Endothelial cell of umbilical vein (primary cell): Measurements from ENCODE around the gene ABLIM2. TPM values are rescaled to one million over a fixed set of nuclear protein-coding genes. Genes with fewer than 3 reads are reported as not detected.

ENCODE experiments used
- BruUV-seq: library from RNA; stranded (reverse); fragments of 400-500 nt; replicated peaks from 2 replicates; lab custom pipeline; 2021; lab: Mats Ljungman, UMichigan
- CTCF ChIA-PET: fragments of 300-600, 350-600 bp; sonication (Branson Sonifier 250); formaldehyde crosslinking; loops from one replicate; lab custom pipeline; 2021; ENCODE audit warnings: antibody characterized with exemption, inconsistent platforms; lab: Charles Lee
- POLR2A ChIA-PET: fragments of 300-600, 350-600 bp; sonication (Branson Sonifier 250); formaldehyde crosslinking; loops from one replicate; lab custom pipeline; 2021; ENCODE audit warnings: antibody characterized with exemption, inconsistent platforms; lab: Charles Lee
- DNase-seq: peaks from one replicate; pipeline ENCODE4 v3.0.0-alpha.2; 2011; ENCODE audit warnings: low read depth, low spot score
- FAIRE-seq: peaks from 2 replicates; lab custom pipeline; 2011; peaks lifted over from hg19 to GRCh38; lab: Jason Lieb, UNC
- H2AFZ ChIP-seq: 2 replicates; pipeline ENCODE4 v1.6.0; 2012; ENCODE audit warnings: low read depth, low read length, control low read depth, inconsistent platforms
- H3K27ac ChIP-seq: 2 replicates; pipeline ENCODE4 v1.5.1; 2011; ENCODE audit warnings: low read depth, mild to moderate bottlenecking, control low read depth, low read length, moderate library complexity; ENCODE audit not compliant: insufficient read depth
- H3K27me3 ChIP-seq, 2 experiments: 2 replicates each; pipeline versions ENCODE4 v1.6.0 to v1.6.1; 2011; ENCODE audit warnings: low read length in 2 of 2, mixed read lengths in 1 of 2; ENCODE audit not compliant: control insufficient read depth in 2 of 2, insufficient read depth in 2 of 2
- H3K36me3 ChIP-seq, 2 experiments: 2 replicates in 1 of 2; 3 replicates in 1 of 2; pipeline ENCODE4 v1.5.1; 2011; ENCODE audit warnings: low read length in 2 of 2, mild to moderate bottlenecking in 1 of 2, moderate library complexity in 1 of 2; ENCODE audit not compliant: control insufficient read depth in 2 of 2, insufficient read depth in 2 of 2; ENCODE audit errors: extremely low read depth in 1 of 2
- H3K4me1 ChIP-seq: 3 replicates; pipeline ENCODE4 v1.5.1; 2011; ENCODE audit warnings: mild to moderate bottlenecking, low read length; ENCODE audit not compliant: control insufficient read depth, insufficient read depth; ENCODE audit errors: extremely low read depth
- H3K4me2 ChIP-seq: 2 replicates; pipeline ENCODE4 v1.6.1; 2011; ENCODE audit warnings: low read length, control low read depth, mixed read lengths; ENCODE audit not compliant: insufficient read depth
- H3K4me3 ChIP-seq, 3 experiments: fragments of 200-600 bp in 1 of 3; sonication (generic), shearing (Covaris generic) in 1 of 3; replicated peaks in 1 of 3; 2 replicates each; pipeline ENCODE4 v1.5.1; 2011 to 2016; ENCODE audit warnings: control low read depth in 3 of 3, low read length in 3 of 3, mild to moderate bottlenecking in 2 of 3, inconsistent platforms in 1 of 3, low read depth in 1 of 3, moderate library complexity in 1 of 3; ENCODE audit not compliant: insufficient read depth in 1 of 3
- H3K79me2 ChIP-seq: 2 replicates; pipeline ENCODE4 v1.6.0; 2012; ENCODE audit warnings: low read length, inconsistent platforms; ENCODE audit not compliant: control insufficient read depth, insufficient read depth
- H3K9ac ChIP-seq: replicated peaks from 2 replicates; pipeline ENCODE3; 2011; ENCODE audit warnings: low read length, control low read depth; ENCODE audit not compliant: insufficient read depth; ENCODE audit errors: extremely low read depth
- H3K9me1 ChIP-seq: replicated peaks from 3 replicates; pipeline ENCODE4 v1.6.0; 2011; ENCODE audit warnings: mild to moderate bottlenecking, low read length; ENCODE audit not compliant: control insufficient read depth, insufficient read depth; ENCODE audit errors: extremely low read depth
- H3K9me3 ChIP-seq: replicated peaks from 2 replicates; pipeline ENCODE4 v1.5.1; 2012; ENCODE audit warnings: low read length, inconsistent platforms; ENCODE audit not compliant: control insufficient read depth, insufficient read depth
- H4K20me1 ChIP-seq: replicated peaks from 2 replicates; pipeline ENCODE3; 2011; ENCODE audit warnings: mild to moderate bottlenecking, low read length; ENCODE audit not compliant: control insufficient read depth, insufficient read depth; ENCODE audit errors: extremely low read depth
- EZH2 ChIP-seq: IDR thresholded peaks from 2 replicates; pipeline ENCODE4 v1.6.1; 2012; ENCODE audit warnings: borderline replicate concordance, low read depth, mild to moderate bottlenecking, moderate library complexity, low read length, inconsistent platforms; ENCODE audit not compliant: severe bottlenecking
- FOS ChIP-seq: IDR thresholded peaks from 2 replicates; pipeline ENCODE4 v1.6.1; 2011; ENCODE audit warnings: mild to moderate bottlenecking, low read length, moderate library complexity, borderline replicate concordance; ENCODE audit not compliant: insufficient read depth
- JUN ChIP-seq: IDR thresholded peaks from 2 replicates; pipeline ENCODE4 v1.6.1; 2011; ENCODE audit warnings: borderline replicate concordance, low read depth; ENCODE audit not compliant: insufficient read length, insufficient read depth
- MYC ChIP-seq: IDR thresholded peaks from one replicate; pipeline ENCODE4 v1.6.1; 2011; ENCODE audit warnings: mild to moderate bottlenecking, low read depth, low read length
- POLR2A ChIP-seq: IDR thresholded peaks from 2 replicates; pipeline ENCODE4 v1.6.1; 2012; ENCODE audit warnings: low read depth, mild to moderate bottlenecking, control low read depth, low read length
- dilution Hi-C: fragments of 300-500 bp; cut with MboI; formaldehyde crosslinking; loops from one replicate; pipeline ENCODE4 v1.15.0; 2019; ENCODE audit warnings: low sequenced_read_pairs; ENCODE audit not compliant: extremely low pct_ligation_motif_present
- intact Hi-C: fragments of 100-400 bp; cut with micrococcal nuclease; formaldehyde crosslinking; loops from one replicate; pipeline ENCODE4 v1.10.0; 2022
- polyA plus RNA-seq, 4 experiments: library from polyadenylated mRNA; depleted of rRNA in 3 of 4; stranded (reverse) in 3 of 4; unstranded in 1 of 4; fragments of >200 nt; gene quantifications; 2 replicates each; pipeline versions ENCODE4 v1.2.1 to v1.2.3, GENCODE V29; 2011 to 2012; ENCODE audit warnings: missing spikeins in 1 of 4
- total RNA-seq: library from RNA; stranded (reverse); gene quantifications from 2 replicates; pipeline ENCODE4 v1.2.3, GENCODE V29; 2021
- TF ChIP-seq, protein P1 (sequence below), 2 donors: IDR thresholded peaks; 1 replicate in 1 of 2; 2 replicates in 1 of 2; pipeline ENCODE4 v1.5.1; 2011; ENCODE audit warnings: low read length in 2 of 2, mild to moderate bottlenecking in 2 of 2, moderate library complexity in 2 of 2, control low read depth in 1 of 2, inconsistent platforms in 1 of 2, low read depth in 1 of 2; ENCODE audit not compliant: insufficient read depth in 1 of 2; ENCODE audit errors: extremely low read depth in 1 of 2

The ABLIM2 gene
- total and polyA plus RNA-seq, 2 donors (not counting 3 experiments of a cell fraction or from before 2014, with no cell fraction given): 0.28 to 0.66 TPM

DNA sequence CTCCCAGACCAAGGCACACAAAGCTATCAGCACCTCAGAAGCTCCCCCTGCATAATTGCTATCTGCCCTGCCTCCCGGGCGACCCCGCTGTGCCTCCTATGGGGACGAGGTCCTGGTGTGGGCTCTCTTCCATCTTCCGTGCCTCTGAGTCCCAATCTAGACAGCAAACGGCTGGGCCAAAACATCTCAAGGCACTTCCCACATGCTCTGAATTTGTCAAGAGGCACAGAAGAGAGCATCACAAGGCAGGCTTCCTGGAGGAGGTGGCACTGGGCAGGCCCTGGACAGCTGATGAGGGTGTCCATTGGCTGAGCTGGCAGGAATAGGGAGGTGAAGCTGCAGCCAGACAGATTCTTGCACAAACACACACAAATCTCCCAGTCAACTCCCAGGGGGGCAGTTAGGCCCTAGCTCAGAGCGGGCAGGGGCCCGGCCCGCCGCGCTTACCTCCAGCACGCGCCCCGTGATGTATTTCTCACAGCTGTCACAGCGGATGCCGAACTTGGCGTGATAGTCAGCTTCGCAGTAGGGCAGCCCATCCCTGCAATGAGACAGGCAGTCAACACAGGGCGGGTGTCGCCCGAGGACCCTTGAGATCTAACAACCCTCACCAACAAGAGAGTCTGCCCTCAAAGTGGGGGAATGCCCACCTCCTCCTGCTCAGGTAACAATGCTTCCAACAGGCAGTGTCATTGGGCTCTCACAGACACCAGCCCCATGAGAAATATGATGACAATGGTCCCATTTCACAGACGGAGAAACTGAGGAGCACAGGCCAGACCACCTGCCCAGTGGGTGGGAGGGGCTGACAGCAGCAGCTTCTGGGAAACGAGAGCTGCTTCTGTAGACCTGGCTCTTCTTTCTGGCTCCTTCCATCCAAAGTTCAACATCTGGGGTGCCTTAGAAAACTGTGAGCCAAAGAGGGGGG is 81.2 kb downstream of the ABLIM2 start:
- no peak for DNase-seq
- no peaks in the 10 kb centered on the region for H3K9me1 ChIP-seq
- no peak for FAIRE-seq
- H3K9ac ChIP-seq: no peak overlapping the region
- no peaks in the 10 kb centered on the region for H3K9me3 ChIP-seq
- H3K4me1 ChIP-seq: peaks cover 5% of the 10 kb centered on the region
- dilution Hi-C loops: no loop called here
- no TSS peak for BruUV-seq
- ChIA-PET POLR2A (no interaction called here), CTCF (interaction anchor here (1.0 kb wide), 1 partner anchor 9 kb away, joined by 3 read pairs; no protein-coding TSS in a partner anchor)
- no peaks in the 10 kb centered on the region for H3K79me2 ChIP-seq
- H3K36me3 ChIP-seq: no peaks in the 10 kb centered on the region
- H3K4me3 ChIP-seq: no peak overlapping the region
- no peak overlapping the region for H3K27ac ChIP-seq
- peaks cover 0 to 5% of the 10 kb centered on the region in 2 experiments for H3K27me3 ChIP-seq
- no peak overlapping the region for H3K4me2 ChIP-seq
- TF ChIP-seq, protein P1, sequence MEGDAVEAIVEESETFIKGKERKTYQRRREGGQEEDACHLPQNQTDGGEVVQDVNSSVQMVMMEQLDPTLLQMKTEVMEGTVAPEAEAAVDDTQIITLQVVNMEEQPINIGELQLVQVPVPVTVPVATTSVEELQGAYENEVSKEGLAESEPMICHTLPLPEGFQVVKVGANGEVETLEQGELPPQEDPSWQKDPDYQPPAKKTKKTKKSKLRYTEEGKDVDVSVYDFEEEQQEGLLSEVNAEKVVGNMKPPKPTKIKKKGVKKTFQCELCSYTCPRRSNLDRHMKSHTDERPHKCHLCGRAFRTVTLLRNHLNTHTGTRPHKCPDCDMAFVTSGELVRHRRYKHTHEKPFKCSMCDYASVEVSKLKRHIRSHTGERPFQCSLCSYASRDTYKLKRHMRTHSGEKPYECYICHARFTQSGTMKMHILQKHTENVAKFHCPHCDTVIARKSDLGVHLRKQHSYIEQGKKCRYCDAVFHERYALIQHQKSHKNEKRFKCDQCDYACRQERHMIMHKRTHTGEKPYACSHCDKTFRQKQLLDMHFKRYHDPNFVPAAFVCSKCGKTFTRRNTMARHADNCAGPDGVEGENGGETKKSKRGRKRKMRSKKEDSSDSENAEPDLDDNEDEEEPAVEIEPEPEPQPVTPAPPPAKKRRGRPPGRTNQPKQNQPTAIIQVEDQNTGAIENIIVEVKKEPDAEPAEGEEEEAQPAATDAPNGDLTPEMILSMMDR (IDR thresholded peaks at IDR 0.05; ENCODE audit: extremely low read depth in 1 of 2, insufficient read depth in 1 of 2, low read depth in 1 of 2, low read length in 2 of 2): no peak
- TF ChIP-seq POLR2A (no peak), FOS (no peak), EZH2 (no peak), JUN (no peak), MYC (no peak)
- no peak overlapping the region for H2AFZ ChIP-seq
- intact Hi-C loops: no loop called here
- H4K20me1 ChIP-seq: no peaks in the 10 kb centered on the region
